Neural crest cell (in vitro differentiated cells): Measurements from ENCODE around the gene MAP3K10. TPM values are rescaled to one million over a fixed set of nuclear protein-coding genes. Genes with fewer than 3 reads are reported as not detected.
A peak's percentile ranks its signal among the peaks of the same experiment; 100 is the strongest.

Experiments
- DNase-seq: peaks from one replicate; pipeline ENCODE4 v3.0.0; 2021; ENCODE audit warnings: low read depth, mixed read lengths, low spot score
- H3K27ac Mint-ChIP-seq: one replicate; pipeline ENCODE4 v1.8.0; 2021; ENCODE audit warnings: mild to moderate bottlenecking, mixed read lengths; ENCODE audit not compliant: unreplicated experiment
- H3K27me3 Mint-ChIP-seq: 2 replicates; pipeline ENCODE4 v1.8.0; 2021; ENCODE audit warnings: low read depth, mild to moderate bottlenecking, mixed read lengths
- H3K36me3 Mint-ChIP-seq: 2 replicates; pipeline ENCODE4 v1.8.0; 2021; ENCODE audit warnings: low read depth, mild to moderate bottlenecking, mixed read lengths
- H3K4me1 Mint-ChIP-seq: 2 replicates; pipeline ENCODE4 v1.8.0; 2021; ENCODE audit warnings: mixed read lengths
- H3K4me3 Mint-ChIP-seq: one replicate; pipeline ENCODE4 v1.8.0; 2021; ENCODE audit warnings: mild to moderate bottlenecking, mixed read lengths
- H3K9me3 Mint-ChIP-seq: 2 replicates; pipeline ENCODE4 v1.8.0; 2021; ENCODE audit warnings: mixed read lengths
- total RNA-seq: library from RNA; stranded (reverse); gene quantifications from 2 replicates; pipeline ENCODE4 v1.2.1, GENCODE V29; 2021
- TF ChIP-seq, protein P1 (sequence below): fragments of 200-600 bp; sonication (generic); conservative IDR thresholded peaks from 2 replicates; pipeline ENCODE4 v1.5.0; 2021; ENCODE audit warnings: antibody characterized with exemption, mild to moderate bottlenecking

MAP3K10 gene
- total RNA-seq, 1 donor from 2014 or later, result 34.2 TPM

DNA sequence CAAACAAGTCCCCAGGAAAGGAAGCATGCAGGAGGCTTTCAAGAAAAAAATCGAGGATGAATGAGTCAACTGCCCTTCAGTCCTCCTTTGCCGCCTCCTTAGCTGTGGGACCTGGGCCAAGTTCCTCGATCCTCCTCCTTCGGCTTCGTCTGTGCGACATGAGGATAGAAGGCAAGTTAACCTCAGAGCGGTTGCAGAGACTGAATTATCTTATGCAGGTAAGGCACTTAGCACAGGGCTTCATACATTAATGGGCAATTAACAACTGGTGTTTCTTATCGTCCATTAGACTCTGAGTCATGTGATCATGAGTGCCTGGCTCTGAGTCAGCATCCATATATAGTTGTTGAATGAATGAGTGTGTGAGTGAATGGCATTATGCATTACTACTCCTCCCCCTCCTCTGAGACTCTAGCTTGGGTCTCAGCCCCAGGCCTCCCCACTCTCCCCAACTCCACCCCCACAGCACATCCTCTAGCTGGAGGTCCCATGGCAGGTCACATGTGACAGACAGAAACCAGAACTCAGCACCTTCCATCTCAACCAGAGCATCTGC, 28.6 kb downstream of the MAP3K10 start:
- Mint-ChIP-seq H3K27me3 (peaks cover 85% of the 10 kb centered on the region), H3K27ac (no peak overlapping the region), H3K4me3 (peak overlapping the region; percentile 31), H3K4me1 (peaks cover 5% of the 10 kb centered on the region), H3K9me3 (peaks cover 3% of the 10 kb centered on the region), H3K36me3 (peaks cover 3% of the 10 kb centered on the region)
- TF ChIP-seq, protein P1, sequence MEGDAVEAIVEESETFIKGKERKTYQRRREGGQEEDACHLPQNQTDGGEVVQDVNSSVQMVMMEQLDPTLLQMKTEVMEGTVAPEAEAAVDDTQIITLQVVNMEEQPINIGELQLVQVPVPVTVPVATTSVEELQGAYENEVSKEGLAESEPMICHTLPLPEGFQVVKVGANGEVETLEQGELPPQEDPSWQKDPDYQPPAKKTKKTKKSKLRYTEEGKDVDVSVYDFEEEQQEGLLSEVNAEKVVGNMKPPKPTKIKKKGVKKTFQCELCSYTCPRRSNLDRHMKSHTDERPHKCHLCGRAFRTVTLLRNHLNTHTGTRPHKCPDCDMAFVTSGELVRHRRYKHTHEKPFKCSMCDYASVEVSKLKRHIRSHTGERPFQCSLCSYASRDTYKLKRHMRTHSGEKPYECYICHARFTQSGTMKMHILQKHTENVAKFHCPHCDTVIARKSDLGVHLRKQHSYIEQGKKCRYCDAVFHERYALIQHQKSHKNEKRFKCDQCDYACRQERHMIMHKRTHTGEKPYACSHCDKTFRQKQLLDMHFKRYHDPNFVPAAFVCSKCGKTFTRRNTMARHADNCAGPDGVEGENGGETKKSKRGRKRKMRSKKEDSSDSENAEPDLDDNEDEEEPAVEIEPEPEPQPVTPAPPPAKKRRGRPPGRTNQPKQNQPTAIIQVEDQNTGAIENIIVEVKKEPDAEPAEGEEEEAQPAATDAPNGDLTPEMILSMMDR, result no peak
- no peak for DNase-seq

DNA sequence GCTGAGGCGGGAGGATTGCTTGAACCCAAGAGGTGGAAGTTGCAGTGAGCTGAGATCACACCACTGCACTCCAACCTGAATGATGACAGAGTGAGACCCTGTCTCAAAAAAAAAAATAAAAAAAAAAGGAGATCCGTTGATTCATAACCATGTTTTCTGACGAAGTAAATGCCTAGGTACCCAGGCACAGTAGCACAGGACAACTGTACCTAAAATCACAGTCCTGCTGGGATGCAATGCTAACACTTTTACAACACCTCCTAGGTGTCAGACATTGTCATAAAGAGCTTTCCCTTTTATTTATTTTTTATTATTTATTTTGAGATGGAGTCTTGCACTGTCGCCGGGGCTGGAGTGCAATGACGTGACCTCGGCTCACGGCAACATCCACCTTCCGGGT, 29.4 kb downstream of the MAP3K10 start:
- no peak overlapping the region for H3K27ac Mint-ChIP-seq
- no peak overlapping the region for H3K4me3 Mint-ChIP-seq
- no peak for DNase-seq
- peaks cover 8% of the 10 kb centered on the region for H3K4me1 Mint-ChIP-seq
- peaks cover 3% of the 10 kb centered on the region for H3K36me3 Mint-ChIP-seq
- TF ChIP-seq, protein P1, result no peak
- peaks cover 7% of the 10 kb centered on the region for H3K9me3 Mint-ChIP-seq
- peaks cover 90% of the 10 kb centered on the region for H3K27me3 Mint-ChIP-seq

DNA sequence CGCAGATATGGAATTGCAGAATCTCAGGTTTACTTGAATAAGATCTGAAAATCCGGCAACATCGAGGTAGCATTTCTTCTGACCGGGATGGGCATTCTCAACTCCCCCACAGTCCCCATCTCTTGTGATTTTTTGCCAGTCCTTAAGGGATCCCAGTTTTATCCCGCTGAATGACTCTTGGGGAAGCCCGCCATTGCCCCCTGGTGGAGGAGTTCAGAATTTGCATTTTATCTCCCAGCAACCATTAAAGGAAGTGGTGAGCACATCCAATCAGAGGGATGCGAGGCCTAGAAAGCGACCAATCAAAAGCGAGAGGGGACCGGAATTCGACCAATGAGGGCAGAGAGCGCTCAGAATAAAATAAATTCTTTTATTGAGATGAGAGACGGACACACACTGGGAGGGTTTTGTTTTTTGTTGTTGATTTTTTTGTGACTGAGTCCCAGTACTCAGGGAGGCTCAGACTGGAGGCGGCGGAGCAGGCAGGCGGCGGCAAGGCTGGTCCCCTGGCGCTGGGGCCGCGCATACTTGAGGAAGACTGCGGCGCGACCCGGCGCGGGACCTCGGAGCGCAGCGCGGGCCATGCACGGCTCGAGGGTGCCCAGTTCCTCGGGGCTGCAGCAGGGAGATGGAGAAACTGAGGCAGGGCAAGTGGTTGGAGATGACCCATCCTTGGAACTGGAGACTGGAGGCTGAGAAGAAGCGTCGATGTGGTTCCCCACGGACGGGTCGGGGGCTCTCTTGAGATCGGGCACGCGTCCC, 30.8 kb downstream of the MAP3K10 start:
- DNase-seq, result peak; percentile 74
- peak overlapping the region; percentile 47 for H3K4me3 Mint-ChIP-seq
- no peak overlapping the region for H3K27ac Mint-ChIP-seq
- H3K4me1 Mint-ChIP-seq, result peaks cover 12% of the 10 kb centered on the region
- peaks cover 8% of the 10 kb centered on the region for H3K9me3 Mint-ChIP-seq
- TF ChIP-seq, protein P1, result peak; percentile 85
- peaks cover 3% of the 10 kb centered on the region for H3K36me3 Mint-ChIP-seq
- peaks cover 85% of the 10 kb centered on the region for H3K27me3 Mint-ChIP-seq

DNA sequence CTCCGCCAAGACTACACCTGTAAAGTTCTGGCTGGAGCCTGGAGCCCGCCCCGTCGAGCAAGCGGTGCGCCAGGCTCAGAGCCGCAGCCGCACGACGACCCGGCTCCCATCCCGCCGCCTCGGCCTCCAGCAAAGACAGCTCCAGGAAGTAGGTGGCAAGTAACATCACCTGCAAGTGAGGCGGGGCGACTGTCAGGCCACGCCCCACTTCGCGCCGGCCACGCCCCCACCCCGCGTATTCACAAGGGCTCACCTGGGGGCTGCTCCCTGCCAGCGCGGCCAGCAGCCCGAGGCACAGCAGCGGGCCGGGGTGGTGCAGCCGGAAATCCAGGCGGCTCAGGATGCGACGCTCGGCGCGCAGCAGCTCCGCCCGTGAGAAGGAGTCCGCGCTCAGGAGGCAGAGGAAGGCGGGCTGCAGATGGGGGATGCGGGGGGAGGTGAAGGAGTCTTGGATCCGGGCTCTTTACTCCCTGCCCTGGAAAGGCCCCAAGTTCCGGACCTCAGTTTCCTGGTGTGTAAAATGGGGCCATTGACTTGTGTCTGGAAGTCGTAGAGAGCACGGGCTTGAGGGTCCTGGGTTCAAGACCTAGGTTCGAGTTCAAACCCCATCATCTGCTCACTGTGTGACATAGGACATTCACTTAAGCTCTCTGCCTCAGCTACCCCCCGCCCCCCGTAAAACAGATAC, 32.1 kb downstream of the MAP3K10 start:
- Mint-ChIP-seq H3K36me3 (peaks cover 3% of the 10 kb centered on the region), H3K27me3 (peaks cover 88% of the 10 kb centered on the region), H3K4me1 (peaks cover 17% of the 10 kb centered on the region), H3K27ac (no peak overlapping the region), H3K9me3 (peaks cover 8% of the 10 kb centered on the region), H3K4me3 (no peak overlapping the region)
- DNase-seq, result no peak
- TF ChIP-seq, protein P1, result no peak

DNA sequence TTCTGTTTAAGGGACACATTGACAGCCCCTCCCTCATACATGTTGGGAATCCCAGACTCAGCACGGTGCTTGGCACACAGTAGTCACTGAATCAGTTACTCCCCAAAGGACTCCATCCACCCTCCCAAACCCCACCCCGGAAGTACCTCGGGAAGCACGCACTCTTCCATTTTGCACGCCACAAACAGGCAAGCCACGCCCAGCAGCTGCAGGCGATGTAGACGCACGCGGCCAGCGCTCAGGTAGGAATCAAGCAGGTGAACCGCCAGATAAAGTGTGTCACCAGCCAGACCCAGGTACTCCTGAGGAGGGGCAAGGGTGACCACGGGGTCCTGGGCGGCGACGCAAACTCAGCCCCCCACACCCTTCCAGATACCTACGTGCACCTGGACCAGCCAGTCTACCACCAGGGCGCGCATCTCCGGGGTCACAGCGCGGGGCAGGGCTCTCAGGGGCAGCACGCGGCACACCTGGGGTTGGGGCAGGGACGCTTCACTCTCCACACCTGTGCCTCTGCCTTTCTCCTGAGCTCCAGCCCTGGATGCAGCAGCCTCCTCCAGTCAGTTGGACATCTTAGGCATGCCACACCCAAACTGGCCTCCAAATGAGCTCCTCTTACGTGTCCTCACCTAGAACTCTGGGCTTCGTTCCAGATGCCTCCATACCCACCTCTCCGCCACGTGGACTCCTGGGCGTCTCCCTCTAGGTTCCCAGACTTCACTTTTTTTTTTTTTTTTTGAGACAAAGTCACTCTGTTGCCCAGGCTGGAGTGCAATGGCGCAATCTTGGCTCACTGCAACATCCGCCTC, 33.3 kb downstream of the MAP3K10 start:
- peaks cover 3% of the 10 kb centered on the region for H3K36me3 Mint-ChIP-seq
- H3K4me3 Mint-ChIP-seq, result no peak overlapping the region
- H3K27ac Mint-ChIP-seq, result no peak overlapping the region
- peaks cover 8% of the 10 kb centered on the region for H3K9me3 Mint-ChIP-seq
- H3K4me1 Mint-ChIP-seq, result peaks cover 18% of the 10 kb centered on the region
- no peak for DNase-seq
- peaks cover 76% of the 10 kb centered on the region for H3K27me3 Mint-ChIP-seq
- TF ChIP-seq, protein P1, result no peak
